HG02759 (cell line): ENCODE results near the gene UACA.

Source experiments
- ATAC-seq: cut with Tn5 transposase; IDR thresholded peaks from one replicate; pipeline ENCODE4 v1.9.1; 2021; ENCODE audit warnings: mild to moderate bottlenecking, moderate library complexity; ENCODE audit not compliant: unreplicated experiment

Gene UACA

GRCh38 chr15:70783610-70784022 lies 20.3 kb upstream of the UACA start:
- ATAC-seq = no peak

GRCh38 chr15:70783041-70783440 lies 19.7 kb upstream of the UACA start:
- ATAC-seq = no peak

- no peak for ATAC-seq
Measured at GRCh38 chr15:70781236-70781635, 17.9 kb upstream of the UACA start.

- no peak for ATAC-seq
Measured at GRCh38 chr15:70778258-70779076, 15.1 kb upstream of the UACA start.

- no peak for ATAC-seq
Measured at GRCh38 chr15:70777170-70777926, 14.0 kb upstream of the UACA start.

GRCh38 chr15:70775160-70775559 lies 11.8 kb upstream of the UACA start:
- ATAC-seq = no peak

GRCh38 chr15:70772402-70772801 lies 9.0 kb upstream of the UACA start:
- no peak for ATAC-seq

GRCh38 chr15:70770863-70771262 lies 7.5 kb upstream of the UACA start:
- ATAC-seq = no peak

- no peak for ATAC-seq
Measured at GRCh38 chr15:70768257-70768883, 5.0 kb upstream of the UACA start.

- no peak for ATAC-seq
Measured at GRCh38 chr15:70767667-70768066, 4.3 kb upstream of the UACA start.

GRCh38 chr15:70766597-70766996 lies 3.2 kb upstream of the UACA start:
- ATAC-seq = no peak

GRCh38 chr15:70765504-70766281 lies 2.3 kb upstream of the UACA start:
- ATAC-seq = no peak

GRCh38 chr15:70763950-70764730 lies 782 bp upstream of the UACA start:
- ATAC-seq = no peak

GRCh38 chr15:70762469-70763119 lies 764 bp downstream of the UACA start:
- peak; percentile 28 for ATAC-seq

GRCh38 chr15:70761931-70762468 lies 1.4 kb downstream of the UACA start:
- ATAC-seq = no peak

- no peak for ATAC-seq
Measured at GRCh38 chr15:70761046-70761445, 2.3 kb downstream of the UACA start.

GRCh38 chr15:70758790-70759462 lies 4.4 kb downstream of the UACA start:
- ATAC-seq = no peak

- no peak for ATAC-seq
Measured at GRCh38 chr15:70757627-70758026, 5.7 kb downstream of the UACA start.

- ATAC-seq = no peak
Measured at GRCh38 chr15:70754862-70755261, 8.5 kb downstream of the UACA start.
